NCI-H187 treated with DMSO at 0.1 percent for 48 hours (cell line): ENCODE results near the gene TACSTD2.
"Not testable (repeated sequence)": the region's sequence is repeated elsewhere in the genome, so short reads cannot be mapped to it uniquely, and the experiment has no call there.

Experiments
- DNase-seq: peaks from one replicate; lab custom pipeline; 2025; lab: John Stamatoyannopoulos, UW

The TACSTD2 gene

DNA sequence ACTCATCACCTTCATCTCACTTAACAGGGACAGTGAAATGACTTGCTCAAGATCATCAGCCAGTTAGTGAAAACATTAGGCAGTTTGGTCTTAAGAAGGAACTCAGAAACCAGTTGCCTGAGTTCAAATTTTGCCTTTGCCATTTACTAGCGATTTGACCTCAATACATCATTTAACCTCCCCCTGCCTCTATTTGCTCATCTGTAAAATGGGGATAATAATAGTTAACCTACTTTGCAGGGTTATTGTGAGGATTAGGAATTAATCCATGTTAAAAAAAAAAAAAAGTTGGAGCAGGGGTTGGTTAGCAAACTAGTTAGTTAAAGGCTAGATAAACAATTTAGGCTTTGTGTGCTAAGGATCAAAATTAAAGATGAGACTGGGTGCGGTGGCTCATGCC, 10.6 kb upstream of the TACSTD2 start:
- no peak for DNase-seq

DNA sequence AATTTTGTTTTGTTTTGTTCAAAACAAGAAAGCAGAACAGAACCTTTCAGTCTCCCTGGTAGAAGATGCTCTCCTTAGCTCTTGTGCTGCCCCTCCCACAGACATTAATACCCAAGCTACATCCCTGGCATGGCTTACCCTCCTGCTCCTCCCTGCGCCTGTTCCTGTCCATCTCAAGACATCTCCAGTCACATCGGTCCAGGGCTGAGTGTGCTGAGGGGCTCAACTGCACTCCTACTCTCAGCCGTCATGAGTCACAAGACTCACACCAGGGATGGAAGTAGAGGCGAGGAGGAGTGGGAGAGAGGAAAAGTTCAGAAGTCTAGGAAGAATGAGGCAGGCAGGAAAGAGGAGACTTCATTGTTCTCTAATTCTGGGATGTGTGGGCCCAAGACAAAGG, 9.2 kb upstream of the TACSTD2 start:
- DNase-seq: no peak

DNA sequence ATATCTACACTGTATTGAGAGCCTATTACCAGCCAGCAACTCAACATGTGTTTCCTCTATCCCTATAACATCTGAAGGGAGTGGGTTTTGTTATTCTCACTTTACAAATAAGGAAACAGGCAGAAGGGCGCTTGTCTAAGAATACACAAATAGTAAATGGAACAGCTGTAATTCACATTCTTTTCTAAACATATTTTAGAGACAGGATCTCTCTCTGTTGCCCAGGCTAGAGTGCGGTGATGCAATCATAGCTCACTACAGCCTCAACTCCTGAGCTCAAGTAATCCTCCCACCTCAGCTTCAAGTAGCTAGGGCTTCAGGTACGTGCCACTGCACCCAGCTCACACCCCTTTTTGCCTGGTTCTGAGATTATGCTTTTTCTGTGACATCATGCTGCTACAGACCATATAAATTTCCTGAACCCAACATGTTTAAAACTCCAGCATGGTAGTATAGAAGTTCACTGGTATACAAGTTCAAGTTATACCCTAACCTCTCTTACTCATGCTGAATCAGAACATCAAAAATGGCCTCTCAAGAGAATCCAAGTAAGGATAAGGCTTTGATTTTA, 8.6 kb upstream of the TACSTD2 start:
- DNase-seq: no peak

DNA sequence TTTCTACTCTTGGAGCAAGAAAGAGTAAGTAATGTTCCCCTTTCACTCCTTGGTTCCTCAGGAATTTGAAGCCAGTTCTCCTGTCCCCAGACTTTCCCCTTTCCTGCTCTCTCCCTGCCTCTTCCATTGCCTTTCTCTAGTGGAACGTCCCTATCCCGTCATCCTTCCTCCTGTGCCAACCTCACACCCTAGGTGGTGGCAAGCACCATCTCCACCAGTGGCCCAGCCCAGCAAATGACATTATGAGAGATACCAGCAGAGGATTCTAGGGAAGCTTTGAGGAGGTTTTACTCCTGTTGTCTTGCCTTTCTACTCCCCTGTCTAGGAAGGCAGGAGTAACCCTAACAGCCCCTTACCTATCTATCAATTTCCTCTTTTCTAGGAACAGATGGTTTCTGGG, 8.1 kb upstream of the TACSTD2 start:
- DNase-seq: no peak

DNA sequence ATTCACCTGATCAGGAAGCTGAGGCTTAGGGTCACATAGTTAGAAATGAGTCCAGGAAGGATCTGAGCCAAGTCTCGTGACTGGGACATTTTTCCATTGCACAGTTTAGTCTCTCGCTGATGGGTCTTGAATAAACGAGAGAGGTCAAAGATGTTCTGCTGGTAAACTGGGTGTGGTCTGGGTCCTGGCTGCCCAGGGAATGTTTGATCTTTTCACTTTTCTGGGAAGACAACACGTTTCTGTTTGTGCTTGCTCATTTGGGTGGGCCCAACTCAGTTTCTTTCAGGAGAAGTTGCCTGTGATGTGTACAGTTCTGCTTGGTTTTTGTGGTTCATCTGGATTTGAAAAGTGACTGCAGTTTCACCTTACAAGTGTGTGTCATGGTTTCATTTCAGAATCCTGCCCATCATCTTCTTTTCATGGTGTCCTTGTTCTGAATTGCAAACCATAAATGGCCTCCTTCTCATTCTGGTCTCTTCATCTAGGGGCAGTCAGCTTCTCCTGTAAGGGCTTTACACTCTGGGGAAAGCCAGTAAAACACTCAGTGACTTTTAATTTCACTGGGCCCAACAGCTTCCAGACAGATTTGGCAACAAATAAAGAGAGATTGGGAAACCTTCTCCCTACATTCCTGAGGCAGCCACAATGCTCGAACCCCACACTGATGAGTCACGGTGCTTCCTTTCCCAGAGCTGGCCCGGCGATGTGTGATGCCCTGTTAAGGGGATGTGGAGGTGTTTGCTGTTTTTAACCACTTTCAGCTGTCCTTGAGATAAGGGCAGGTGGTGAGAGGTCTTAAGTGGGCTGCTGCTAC, 7.2 kb upstream of the TACSTD2 start:
- DNase-seq: no peak

DNA sequence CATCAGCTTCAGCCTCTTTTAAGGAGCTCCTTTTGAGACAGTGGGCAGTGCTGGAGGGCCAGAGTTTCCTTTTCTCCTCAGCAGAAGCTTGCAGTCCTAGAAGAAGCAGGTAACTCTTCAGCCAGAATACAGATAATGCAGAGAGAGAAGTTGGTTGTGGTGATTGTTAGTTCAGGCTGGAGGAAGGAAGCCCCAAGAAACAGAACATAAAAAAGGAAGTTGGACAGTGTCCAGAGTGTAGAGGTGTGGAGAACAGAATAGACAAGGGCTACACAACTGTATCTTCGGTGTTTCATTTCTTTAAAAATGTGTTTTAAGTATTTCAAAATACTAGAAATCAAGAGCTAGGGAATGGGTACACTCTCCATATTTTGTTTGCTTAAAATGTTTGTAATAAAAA, 6.4 kb upstream of the TACSTD2 start:
- DNase-seq: no peak

DNA sequence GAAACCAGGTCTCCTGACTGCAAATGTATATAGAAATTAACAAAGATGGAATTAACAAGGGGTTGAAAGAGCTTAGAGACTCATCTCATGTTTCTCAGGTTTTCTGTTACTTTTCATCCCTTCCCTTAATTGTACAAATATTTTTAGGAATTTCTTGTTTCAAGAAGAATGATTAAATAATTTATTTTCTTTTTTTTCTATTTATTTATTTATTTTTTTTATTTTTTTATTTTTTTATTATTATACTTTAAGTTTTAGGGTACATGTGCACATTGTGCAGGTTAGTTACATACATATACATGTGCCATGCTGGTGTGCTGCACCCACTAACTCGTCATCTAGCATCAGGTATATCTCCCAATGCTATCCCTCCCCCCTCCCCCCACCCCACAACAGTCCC, 5.1 kb upstream of the TACSTD2 start:
- not testable (repeated sequence) for DNase-seq

DNA sequence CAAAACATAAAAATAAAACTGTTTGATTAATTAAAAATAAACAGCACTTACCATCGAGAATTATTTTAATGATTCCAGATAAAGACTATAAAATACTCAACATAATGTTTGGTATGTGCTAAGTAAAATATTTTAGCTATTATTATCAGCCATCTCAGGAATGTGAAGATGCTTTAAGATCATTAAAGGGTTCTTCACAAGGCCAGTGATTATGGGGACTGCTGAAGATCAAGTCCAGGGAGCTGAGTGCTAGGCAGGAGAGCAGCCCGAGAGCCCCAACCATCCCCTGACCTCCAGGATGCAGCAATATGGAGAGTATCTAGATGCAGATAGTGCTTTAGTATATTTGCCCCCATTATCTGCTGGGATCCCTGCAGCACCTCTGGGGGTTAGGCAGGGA, 4.6 kb upstream of the TACSTD2 start:
- DNase-seq: no peak

DNA sequence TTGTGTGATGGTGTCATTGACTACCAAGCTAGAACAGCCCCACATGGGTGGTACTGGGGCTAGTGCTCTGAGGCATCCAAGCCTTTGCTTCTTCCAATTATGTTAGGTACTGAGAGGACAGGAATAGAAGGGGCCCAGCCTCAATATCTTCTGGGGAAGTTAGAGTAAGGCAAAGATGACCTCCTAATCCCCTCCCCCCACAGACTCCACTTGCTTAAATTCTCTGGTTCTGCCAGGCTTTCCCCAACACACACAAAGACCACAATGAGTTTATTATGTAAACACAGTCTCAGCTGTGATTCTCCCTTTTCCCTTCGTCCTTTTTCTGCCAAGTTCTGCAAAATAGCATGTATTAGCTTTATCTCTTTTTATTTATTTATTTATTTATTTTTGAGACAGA, 3.1 kb upstream of the TACSTD2 start:
- no peak for DNase-seq

DNA sequence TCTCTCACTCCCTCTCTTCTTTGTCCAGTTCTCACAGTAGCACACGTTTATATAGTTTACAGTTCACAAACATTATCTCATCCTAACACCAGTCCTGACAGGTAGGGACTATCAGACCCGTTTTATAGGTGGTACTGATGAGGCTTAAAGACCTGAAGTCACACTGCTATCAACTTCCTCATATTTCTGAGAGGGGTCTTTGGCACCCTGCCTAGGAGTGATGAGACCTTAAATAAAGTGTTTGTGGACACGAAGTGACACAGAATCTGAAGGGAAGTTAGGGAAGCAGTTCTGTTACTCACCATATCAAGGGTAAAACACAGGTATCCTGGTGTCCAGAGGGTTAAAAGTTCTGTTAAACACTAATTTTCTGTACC, 590 bp upstream of the TACSTD2 start:
- no peak for DNase-seq

DNA sequence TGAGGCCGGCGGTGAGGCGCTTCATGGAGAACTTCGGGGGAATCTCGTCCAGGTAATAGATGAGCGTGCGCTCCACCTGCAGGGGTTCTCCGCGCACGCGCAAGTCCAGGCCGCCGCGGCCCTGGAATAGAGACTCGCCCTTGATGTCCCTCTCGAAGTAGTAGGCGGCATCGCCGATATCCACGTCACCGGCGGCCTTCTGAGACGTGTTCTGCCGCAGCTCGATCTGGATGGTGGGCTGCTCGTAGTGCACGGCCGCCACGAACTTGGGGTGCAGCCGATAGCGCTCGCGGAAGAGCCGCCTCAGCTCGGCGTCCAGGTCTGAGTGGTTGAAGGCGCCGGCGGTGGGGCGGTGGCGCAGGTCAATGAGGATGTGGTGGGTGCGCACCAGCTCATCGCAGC, 726 bp downstream of the TACSTD2 start:
- no peak for DNase-seq

DNA sequence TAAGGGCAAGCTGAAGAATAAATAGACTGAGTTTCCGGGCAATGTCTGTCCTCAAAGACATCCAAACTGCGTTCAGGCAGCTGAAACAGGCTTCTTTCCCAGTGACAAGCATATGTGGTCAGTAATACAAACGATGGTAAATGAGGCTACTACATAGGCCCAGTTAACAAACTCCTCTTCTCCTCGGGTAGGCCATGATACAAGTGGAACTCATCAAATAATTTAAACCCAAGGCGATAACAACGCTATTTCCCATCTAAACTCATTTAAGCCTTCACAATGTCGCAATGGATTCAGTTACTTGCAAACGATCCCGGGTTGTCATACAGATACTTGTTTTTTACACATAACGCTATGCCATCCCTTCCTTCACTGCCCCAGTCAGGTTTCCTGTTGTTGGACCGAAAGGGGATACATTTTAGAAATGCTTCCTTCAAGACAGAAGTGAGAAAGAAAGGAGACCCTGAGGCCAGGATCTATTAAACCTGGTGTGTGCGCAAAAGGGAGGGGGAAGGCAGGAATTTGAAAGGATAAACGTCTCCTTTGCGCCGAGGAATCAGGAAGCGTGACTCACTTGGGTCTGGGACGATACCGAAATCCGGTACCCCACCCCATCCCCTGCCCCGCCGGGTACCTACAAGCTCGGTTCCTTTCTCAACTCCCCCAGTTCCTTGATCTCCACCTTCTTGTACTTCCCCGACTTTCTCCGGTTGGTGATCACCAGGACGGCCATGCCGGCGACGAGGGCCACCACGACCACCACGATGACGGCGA, 1.3 kb downstream of the TACSTD2 start:
- DNase-seq: no peak

DNA sequence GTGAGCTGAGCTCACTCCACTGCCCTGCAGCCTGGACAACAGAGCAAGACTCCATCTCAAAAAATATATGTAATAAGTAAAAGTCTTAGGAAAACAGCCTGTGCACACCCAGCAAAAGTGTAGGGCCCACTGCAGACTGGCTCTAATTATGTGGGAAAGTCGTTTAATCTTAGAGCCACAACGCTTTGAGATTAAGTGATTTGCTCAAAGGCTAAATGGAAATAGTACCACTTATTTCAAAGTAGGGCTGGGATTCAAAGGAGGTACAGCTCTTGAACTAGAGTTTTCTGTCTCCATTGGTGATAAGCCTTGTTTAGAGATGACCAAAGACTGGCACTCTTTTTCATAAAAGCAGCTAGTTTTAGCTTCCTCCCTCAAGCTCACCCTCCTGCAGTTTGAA, 2.2 kb downstream of the TACSTD2 start:
- no peak for DNase-seq

DNA sequence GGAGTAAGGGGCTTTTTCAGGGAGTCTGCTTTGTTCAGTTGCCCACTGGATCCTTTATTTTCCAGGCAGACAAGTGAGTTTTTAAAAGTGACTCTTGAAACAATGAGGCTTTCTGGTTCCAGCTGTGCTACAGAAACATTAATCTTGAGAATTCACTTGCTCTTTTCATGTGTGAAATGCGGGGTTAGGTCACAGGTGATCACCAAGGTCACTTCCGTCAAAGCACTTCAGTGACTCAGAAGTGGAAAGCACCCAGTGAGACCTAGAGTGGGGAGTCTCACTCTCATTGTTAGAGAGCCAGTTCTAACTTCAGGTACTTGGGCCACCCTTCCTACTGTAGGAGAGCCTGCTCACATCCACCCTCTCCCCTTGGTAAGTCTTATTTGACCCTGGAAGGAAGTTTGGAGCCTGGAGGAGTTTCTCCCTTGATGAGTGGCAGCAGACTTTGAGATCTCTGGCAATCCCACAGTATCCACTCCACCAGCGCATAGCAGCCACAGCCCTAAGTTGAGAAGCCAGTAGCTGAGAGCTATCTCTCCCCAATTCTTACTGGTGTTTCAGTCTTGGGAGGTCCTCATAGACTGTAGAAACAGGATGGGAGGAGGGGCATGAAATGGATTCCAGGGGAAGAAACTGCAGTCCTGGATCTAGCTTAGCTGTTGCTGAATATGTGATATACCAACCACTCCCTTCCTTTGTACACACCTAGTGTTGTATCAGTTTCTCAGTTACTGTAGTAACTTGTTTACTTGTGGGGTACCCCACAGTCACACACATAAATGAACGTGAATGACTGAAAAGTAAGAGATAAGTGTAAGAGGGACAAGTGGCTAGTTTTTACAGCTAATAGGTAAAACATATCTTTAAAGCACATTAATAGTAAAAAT, 3.1 kb downstream of the TACSTD2 start:
- no peak for DNase-seq

DNA sequence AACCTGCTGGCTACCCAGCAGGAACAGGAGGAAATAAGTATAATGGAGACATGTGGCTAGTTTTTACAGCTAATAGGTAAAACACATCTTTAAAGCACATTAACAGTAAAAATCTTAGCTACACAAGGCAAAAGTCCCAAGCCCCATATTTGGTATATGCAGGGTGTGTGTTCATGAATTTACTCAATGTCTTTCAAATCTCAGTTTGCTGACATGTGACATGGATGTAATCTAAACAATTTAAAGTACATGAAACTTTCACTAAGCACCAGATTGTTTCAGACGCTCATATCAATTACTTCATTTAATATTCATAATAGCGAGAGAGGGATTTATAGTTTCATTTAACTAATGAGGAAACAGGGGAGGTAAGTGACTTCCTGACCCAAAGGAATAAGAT, 3.9 kb downstream of the TACSTD2 start:
- no peak for DNase-seq

DNA sequence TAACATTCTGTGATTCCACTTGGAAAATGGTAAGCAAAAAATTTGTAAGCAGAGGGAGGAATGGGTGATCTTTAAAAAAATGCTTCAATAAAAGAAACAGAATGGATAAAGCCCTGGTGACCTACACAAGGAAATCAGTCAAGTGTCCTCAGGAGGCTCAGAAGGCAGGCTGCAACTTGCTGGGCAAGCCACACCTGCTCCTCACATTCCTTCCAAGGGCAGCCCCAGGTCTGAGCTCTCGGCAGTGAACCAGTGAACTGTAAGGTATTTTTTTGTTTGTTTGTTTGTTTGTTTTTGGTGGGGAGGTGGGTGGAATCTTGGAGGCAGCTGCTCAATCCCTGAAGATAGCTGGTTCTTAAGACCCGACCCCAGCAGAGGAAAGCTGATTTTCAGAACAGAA, 4.4 kb downstream of the TACSTD2 start:
- DNase-seq: no peak

DNA sequence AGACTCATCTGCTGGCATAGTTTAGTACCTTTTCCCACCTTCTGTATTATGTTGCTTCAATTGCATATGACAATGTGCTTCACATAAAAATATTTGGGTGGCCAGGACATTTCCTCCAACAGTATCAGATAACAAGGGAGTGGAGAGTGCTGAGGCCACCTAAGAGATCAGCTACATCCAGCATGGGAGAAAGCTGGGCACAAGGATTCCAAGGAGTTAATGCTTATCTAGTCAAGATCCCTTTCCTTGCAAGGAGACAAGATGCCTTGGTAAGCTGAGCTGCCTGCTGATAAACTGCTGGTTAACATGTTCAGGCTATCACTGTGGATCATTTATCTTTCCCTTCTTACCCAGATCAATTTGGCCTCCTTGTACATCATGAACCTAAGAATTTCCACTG, 5.4 kb downstream of the TACSTD2 start:
- DNase-seq: no peak

DNA sequence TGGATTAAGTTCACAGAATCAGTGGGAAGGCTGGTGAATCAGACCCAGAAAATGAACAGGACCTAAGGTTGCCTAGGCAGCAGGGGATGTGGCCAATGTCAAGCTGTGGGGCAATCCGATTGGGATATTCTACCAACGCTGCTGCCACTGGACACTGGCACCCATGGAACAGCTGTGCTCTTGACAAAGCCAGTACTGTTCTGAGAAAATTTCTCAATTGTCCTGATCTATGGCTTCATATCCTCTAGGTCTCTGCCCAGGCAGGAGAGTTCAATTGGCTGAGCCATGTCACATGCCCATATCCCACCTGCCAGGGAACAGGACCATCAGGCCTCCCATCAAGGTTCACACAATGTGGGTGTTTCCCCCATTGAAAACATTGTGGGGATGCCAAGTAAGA, 6.2 kb downstream of the TACSTD2 start:
- DNase-seq: no peak

DNA sequence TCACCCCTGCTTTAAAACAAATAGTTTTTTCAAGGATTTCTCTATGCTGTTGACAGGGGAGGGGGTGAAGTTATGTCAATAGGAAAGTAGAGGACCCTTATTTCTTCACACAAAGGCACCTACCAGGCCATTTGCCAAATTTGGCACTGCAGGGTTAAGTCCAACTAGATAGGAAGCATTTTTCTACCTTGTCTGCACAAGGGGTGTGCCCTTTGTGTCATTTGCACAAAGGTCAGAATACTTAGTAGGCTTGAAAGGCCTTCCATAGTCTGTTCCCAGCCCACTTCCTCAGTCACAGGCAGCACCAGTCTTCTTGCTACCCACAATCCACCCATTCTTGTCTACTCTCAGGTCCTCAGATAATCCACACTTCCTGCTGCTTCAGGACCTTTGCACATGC, 7.0 kb downstream of the TACSTD2 start:
- DNase-seq: no peak

DNA sequence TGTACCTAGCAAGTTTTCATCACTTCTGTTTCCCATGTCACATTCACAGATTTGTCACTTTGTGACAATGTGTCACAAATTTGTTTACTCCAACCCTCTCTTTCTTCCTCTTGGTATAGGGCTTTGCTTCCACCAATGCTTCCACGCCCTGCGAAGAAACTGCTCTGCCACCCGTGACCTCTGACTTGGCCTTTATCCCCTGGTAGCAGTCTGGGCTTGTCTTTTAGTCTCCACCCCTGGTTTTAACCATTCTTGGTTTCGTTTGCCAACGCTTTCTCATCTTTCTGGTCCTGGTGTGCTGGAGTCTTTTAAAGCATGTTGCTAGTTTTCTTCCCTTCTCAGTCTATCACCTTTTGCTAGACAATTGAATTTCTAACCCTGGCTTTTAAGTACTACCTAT, 8.1 kb downstream of the TACSTD2 start:
- DNase-seq: no peak

DNA sequence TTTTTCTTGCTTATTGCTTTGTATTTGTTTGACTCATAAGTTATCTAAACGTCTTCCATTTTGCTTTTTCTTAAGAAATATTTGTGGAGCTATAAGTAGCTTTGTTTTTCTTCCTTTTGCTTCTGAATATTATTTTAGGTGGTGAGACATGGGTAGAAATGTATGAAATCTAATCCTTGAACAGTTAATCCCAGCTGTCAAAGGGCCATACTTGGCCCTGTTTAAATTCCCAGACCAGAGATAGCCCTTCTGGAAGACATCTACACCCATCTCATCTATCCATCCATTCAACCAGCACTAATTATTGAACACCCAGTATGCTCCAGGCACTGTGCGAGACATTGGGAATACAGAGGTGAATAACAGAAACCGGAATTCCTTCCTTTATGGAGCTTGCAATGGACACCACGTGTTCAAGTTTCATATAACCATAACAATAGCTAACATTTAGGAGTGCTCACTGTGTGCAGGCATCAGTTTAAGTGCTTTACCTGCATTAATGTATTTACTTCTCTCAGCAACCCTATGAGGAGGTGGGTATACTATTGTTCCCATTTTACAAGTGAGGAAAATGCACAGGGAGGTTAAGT, 8.7 kb downstream of the TACSTD2 start:
- no peak for DNase-seq

DNA sequence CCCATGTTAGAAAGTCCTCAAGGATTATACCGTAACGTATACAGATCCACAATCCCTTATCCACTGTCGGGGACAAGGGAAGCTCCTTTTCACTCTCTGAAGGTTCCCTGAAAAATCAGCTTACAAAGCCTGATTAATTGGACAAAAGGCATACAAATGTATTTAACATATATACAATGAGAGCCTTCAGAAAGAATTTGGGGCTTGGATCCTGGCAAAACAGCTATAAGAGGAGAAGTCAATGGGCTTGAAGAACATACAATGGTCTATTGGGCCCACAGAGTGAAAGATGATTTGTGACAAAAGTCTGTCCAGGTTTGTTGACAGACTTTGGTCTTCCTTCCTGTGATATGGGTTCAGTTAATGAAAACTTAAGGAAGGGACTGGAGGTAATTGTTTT, 10.7 kb downstream of the TACSTD2 start:
- no peak for DNase-seq
